Stimulated activated CD8-positive, alpha-beta memory T cell treated with anti-CD3 and anti-CD28 coated beads, Interleukin-2, amount 100 ng/mL, for 48 hours (primary cell): ENCODE measurements around the gene FASTKD2.
"Not testable (repeated sequence)": the region's sequence is repeated elsewhere in the genome, so short reads cannot be mapped to it uniquely, and the experiment has no call there.

Source experiments
- DNase-seq, 2 donors: peaks; one replicate each; pipeline ENCODE4 v3.0.0-alpha.2; 2020; ENCODE audit warnings: low read depth in 2 of 2

Gene FASTKD2

GRCh38 chr2:206790311-206790935 lies 25.0 kb downstream of the FASTKD2 start:
- no peak for DNase-seq

- DNase-seq = no peak
These were observed 27.2 kb downstream of the FASTKD2 start for GRCh38 chr2:206792645-206793044.

DNA sequence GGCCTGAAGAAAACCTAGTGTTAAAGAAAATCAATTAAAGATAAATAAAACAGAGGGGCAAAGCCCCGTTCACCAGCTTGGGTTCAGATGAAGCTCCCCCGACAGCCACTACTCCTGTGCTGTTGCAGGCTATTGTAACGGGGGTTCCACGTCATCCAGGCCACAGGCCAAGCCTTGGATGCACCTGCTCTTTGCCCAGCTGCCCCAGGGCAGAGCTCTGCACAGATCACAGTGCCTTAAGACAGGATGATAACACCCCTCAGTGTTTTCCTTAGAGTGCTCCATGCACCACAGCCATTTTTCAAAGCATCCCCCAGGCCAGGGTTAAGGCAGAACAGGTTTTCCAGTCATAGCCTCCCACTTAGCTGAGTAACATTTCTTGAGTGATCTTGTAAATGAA lies 32.0 kb downstream of the FASTKD2 start:
- DNase-seq = no peak

GRCh38 chr2:206798000-206798399 lies 32.6 kb downstream of the FASTKD2 start:
- DNase-seq = no peak

DNA sequence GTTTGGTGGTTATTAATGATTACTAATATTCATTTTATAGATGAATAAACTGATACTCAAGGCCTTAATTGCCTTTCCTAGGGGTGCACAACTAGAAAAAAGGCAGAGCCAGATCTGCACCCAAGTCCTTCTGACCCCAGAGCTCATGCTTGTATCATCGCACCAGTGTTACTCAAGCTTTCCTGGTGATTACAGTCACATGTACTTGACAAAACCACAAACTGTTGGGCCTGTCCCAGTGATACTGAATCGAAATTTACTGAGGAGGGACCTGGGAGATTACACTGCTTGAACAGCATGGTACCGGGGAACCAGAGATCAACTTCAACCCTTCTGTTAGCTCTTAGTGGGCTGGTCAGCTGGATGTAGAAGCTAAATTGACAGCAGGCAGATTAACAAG lies 33.7 kb downstream of the FASTKD2 start:
- DNase-seq = no peak

- DNase-seq = no peak
These were observed 35.4 kb downstream of the FASTKD2 start for GRCh38 chr2:206800506-206801417.

GRCh38 chr2:206801418-206802189 lies 36.2 kb downstream of the FASTKD2 start:
- DNase-seq = no peak

DNA sequence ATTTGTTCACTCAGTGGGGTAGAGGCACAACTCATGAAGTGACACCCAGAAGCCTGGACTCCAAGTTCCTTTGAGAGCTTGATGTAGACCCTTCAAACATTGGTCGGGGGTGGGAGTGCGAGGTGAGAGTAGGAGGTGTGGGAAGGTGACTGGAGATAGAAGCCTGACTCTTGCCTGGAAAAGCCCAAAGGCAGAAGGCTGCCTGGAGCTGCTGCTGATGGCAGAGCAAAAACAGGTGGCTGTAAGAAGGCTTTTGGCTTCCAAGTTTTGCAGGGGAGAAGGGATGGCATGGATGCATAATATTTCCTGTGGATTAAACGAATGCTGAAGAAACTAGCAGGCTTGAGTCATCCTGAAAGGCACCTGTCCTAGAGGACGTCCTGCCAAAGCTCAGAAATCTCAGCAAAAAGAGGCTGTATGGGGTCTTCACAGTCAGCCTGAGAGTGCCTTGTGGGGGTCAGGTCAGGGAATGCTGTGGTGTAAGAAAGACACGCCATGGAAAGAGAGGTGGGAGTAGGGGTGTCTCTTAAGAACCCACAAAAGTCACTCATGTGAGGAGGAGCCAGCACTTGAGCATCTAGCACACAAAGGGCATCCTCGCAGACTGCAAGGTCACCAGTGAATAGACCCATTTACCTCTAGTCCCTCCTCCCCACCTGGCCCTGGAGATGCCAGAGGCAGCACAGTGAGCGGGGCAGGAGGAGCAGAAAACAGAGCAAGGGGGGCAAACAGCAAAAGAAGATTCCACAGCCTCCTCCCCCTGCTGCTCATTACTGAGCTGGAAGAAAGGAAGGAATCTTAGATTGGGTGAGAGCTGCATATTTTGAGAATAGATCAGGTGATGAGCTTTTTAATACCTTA lies 37.5 kb downstream of the FASTKD2 start:
- no peak for DNase-seq

GRCh38 chr2:206804326-206804725 lies 38.9 kb downstream of the FASTKD2 start:
- DNase-seq = no peak

DNA sequence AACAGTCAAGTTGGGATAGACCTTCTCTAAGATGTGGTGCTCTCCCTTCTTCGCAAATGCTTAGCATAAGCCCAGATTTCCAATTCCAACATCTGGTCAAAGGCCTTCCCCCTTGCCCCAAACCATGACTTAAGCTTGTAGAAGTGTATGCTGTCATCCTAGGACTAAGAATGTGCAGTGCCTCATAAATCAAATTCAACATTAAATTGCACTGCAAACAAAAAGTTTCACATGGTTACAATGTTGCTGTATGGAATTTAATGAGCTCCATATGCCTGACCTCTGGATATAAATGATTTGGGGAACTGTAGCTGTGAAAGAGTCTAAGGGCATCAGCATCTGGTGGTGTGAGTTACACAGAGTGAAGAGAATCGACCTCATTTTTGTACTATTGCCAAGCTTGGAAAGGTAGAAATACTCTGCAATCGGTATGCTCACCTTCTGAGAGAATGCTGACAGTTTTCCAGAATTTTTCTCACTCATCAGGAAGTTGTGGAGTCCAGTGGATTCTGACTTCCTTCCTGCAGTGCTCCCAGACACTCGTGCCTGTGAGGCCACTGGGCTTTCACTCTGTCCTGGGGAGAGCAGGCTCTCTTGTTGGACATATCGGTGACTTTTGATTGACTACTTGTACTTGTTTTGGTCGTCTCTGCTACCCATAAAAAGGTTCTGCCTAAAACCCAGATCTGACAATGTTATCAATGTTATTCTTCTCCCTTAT lies 40.6 kb downstream of the FASTKD2 start:
- no peak for DNase-seq

- not testable (repeated sequence) for DNase-seq
These were observed 42.2 kb downstream of the FASTKD2 start for GRCh38 chr2:206807624-206808023.

GRCh38 chr2:206812471-206812870 lies 47.1 kb downstream of the FASTKD2 start:
- not testable (repeated sequence) for DNase-seq

GRCh38 chr2:206814498-206814897 lies 49.1 kb downstream of the FASTKD2 start:
- DNase-seq = no peak

DNA sequence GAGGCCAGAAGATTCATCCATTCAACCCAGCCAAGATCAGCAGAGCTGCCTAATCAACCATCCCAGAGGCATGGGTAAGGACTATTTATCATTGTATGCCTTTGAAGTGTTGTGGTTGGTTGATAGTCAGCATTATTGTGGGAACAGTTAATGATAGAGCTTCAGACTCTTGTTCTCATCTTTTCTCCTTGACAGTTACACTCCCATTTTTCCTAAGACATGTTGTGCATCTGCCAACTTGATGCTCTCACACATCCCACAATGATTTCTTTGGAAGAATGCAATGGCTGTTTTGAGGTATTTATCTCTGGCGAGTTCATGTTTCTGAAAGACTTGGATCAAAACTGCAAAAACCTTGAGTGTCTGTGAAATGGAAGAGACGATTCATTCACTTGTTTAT lies 55.4 kb downstream of the FASTKD2 start:
- DNase-seq = no peak

DNA sequence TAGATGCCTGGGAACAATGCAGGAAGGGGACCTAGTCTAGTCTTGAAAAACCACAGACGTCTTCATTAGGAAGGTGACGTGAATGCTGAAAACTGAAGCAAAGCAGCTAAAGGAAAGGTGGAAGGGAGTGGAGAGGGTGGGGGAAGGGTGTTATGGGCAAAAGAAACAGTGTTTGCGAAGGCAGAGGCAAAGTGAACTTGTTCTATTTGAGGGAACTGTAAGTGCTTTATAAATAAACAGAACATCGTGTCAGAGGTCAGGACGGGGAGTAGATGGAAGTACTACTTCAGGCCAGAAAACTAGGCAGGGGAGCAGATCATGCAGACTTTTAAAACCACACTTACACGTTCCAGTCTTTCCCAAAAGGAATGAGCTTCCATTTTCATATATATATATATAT lies 57.8 kb downstream of the FASTKD2 start:
- no peak for DNase-seq

DNA sequence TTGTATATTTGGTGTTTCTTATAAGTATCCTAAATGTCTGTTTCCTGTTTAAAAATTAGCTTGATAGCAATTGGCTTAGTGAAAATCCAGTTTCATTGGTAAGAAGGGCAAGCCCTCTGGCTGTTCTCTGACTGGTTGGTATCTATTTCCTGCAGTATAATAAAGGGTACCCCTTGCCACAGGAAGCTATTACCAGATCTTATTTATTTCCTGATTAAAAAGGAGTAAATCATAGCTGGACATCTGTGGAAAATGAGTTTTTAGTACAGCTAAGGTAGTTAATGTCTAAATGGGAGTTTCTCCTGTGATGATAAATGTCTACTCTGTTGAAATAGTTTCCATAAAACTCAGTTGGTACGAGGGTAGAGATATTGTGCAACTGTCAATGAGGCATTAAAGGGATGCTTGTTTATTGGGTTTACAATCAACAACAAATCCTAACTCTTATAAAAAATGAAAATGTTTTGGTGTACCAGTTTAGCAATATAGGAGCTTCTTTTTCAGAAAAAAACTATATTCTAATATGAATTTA lies 58.7 kb downstream of the FASTKD2 start:
- DNase-seq = no peak

- no peak for DNase-seq
These were observed 59.6 kb downstream of the FASTKD2 start for GRCh38 chr2:206824993-206825392.

DNA sequence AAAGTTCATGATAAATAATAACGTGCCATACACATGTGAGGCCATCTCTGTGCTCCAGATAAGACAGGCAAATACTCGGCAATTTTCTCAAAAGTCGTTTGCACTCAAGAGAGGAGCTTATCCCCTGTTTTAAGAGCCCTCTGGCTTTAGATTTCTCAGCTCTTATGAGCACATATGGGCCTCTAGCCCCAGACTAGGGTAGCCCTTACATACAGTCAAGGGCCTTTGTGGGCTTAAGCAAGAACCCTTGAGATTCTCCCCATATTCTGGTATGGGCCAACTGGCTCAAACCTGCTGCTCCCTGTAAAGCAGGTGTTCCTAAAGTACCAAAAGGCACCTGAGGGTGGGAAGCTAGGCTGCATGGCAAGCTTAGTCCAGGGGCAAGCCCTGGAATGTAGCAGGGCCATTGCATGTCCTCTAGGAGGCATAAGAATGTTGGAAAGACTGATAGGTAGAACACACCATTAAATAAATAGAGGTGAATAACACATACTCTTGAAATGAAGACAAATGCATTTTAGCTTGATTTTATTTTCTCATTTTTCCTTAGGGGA lies 66.1 kb downstream of the FASTKD2 start:
- no peak for DNase-seq

GRCh38 chr2:206832873-206833272 lies 67.5 kb downstream of the FASTKD2 start:
- no peak for DNase-seq

- no peak for DNase-seq
These were observed 67.9 kb downstream of the FASTKD2 start for GRCh38 chr2:206833291-206833690.
